HCT116 (cell line): ENCODE data around the gene GPR62. TPM values are rescaled to one million over a fixed set of nuclear protein-coding genes. Genes with fewer than 3 reads are reported as not detected.

Experiments used
- ATAC-seq: fragments of 200-7000 bp; cut with Tn5 transposase; 2 replicates; pipeline ENCODE4 v1.9.1; 2020; ENCODE audit warnings: mild to moderate bottlenecking, moderate library complexity
- BruUV-seq: library from RNA; stranded (reverse); fragments of 400-500 nt; replicated peaks from 2 replicates; lab custom pipeline; 2021; lab: Mats Ljungman, UMichigan
- CTCF ChIA-PET: fragments of 300-600 bp; sonication (Branson Sonifier 250); formaldehyde crosslinking; loops from one replicate; lab custom pipeline; 2021; ENCODE audit warnings: antibody characterized with exemption; lab: Charles Lee
- POLR2A ChIA-PET: fragments of 300-600, 350-600 bp; sonication (Branson Sonifier 250); formaldehyde crosslinking; loops from one replicate; lab custom pipeline; 2021; ENCODE audit warnings: antibody characterized with exemption; lab: Charles Lee
- RAD21 ChIA-PET, 2 experiments: fragments of 300-600 bp; sonication (Branson Sonifier 250); formaldehyde crosslinking; loops; one replicate each; lab custom pipeline; 2023; ENCODE audit warnings: low total read pairs in 2 of 2; ENCODE audit not compliant: uncharacterized antibody in 2 of 2, unreplicated experiment in 2 of 2, low non-redundant PET in 1 of 2; lab: Charles Lee
- DNase-seq: peaks from one replicate; pipeline ENCODE4 v3.0.0-alpha.2; 2010; ENCODE audit warnings: low read depth, low spot score
- H2AFZ ChIP-seq: fragments of 200-600 bp; shearing (Covaris generic), sonication (generic); 2 replicates; pipeline ENCODE4 v1.6.1; 2017; ENCODE audit warnings: low read depth, mixed run types, mixed read lengths, antibody characterized with exemption, low read length; ENCODE audit not compliant: poor library complexity, severe bottlenecking
- H3K27ac ChIP-seq: 2 replicates; pipeline ENCODE4 v1.5.1; 2012; ENCODE audit warnings: low read depth, low read length
- H3K27me3 ChIP-seq: fragments of 200-600 bp; sonication (generic); 2 replicates; pipeline ENCODE4 v1.6.1; 2016; ENCODE audit warnings: mixed run types, low read length, mixed read lengths; ENCODE audit not compliant: insufficient read depth
- H3K36me3 ChIP-seq, 2 experiments: fragments of 200-500 bp in 1 of 2; fragments of 200-600 bp in 1 of 2; sonication (Bioruptor generic) in 1 of 2; sonication (generic) in 1 of 2; 2 replicates each; pipeline versions ENCODE4 v1.5.1 to v1.6.1; 2014 to 2016; ENCODE audit warnings: low read length in 2 of 2, inconsistent platforms in 1 of 2, mixed read lengths in 1 of 2, mixed run types in 1 of 2; ENCODE audit not compliant: insufficient read depth in 2 of 2, control insufficient read depth in 1 of 2
- H3K4me1 ChIP-seq, 2 experiments: fragments of 200-600 bp in 1 of 2; sonication (generic) in 1 of 2; 2 replicates each; pipeline versions ENCODE4 v1.5.1 to v1.6.1; 2012 to 2017; ENCODE audit warnings: low read length in 2 of 2, inconsistent platforms in 1 of 2, mild to moderate bottlenecking in 1 of 2, mixed read lengths in 1 of 2, mixed run types in 1 of 2, moderate library complexity in 1 of 2; ENCODE audit not compliant: insufficient read depth in 2 of 2, control insufficient read depth in 1 of 2
- H3K4me2 ChIP-seq: fragments of 200-600 bp; sonication (generic); 2 replicates; pipeline ENCODE4 v1.6.1; 2017; ENCODE audit warnings: mixed run types, low read length, mixed read lengths
- H3K4me3 ChIP-seq, 2 experiments: fragments of 200-600 bp in 1 of 2; sonication (generic) in 1 of 2; replicated peaks in 1 of 2; 2 replicates each; pipeline ENCODE4 v1.5.1; 2011 to 2016; ENCODE audit warnings: low read length in 2 of 2, control low read depth in 1 of 2, low read depth in 1 of 2, mild to moderate bottlenecking in 1 of 2, mixed read lengths in 1 of 2, mixed run types in 1 of 2
- H3K79me2 ChIP-seq: fragments of 200-600 bp; sonication (generic); 2 replicates; pipeline ENCODE4 v1.6.1; 2017; ENCODE audit warnings: mild to moderate bottlenecking, mixed run types, low read length, moderate library complexity, mixed read lengths; ENCODE audit not compliant: insufficient read depth
- H3K9ac ChIP-seq: fragments of 200-600 bp; sonication (generic); 2 replicates; pipeline ENCODE4 v1.6.1; 2016; ENCODE audit warnings: low read length, mixed read lengths
- H3K9me2 ChIP-seq: fragments of 200-600 bp; sonication (generic), shearing (Covaris generic); 2 replicates; pipeline ENCODE4 v1.6.1; 2017; ENCODE audit warnings: mixed run types, mild to moderate bottlenecking, moderate library complexity; ENCODE audit not compliant: insufficient read depth
- H3K9me3 ChIP-seq, 2 experiments: fragments of 200-500 bp in 1 of 2; fragments of 200-600 bp in 1 of 2; sonication (Bioruptor generic) in 1 of 2; sonication (generic) in 1 of 2; 2 replicates each; pipeline ENCODE4 v1.6.1; 2014 to 2017; ENCODE audit warnings: low read length in 2 of 2, mixed read lengths in 2 of 2, inconsistent platforms in 1 of 2, low read depth in 1 of 2, mild to moderate bottlenecking in 1 of 2, mixed run types in 1 of 2, moderate library complexity in 1 of 2; ENCODE audit not compliant: control insufficient read depth in 1 of 2, insufficient read depth in 1 of 2
- H4K20me1 ChIP-seq: fragments of 200-600 bp; sonication (generic), shearing (Covaris generic); 2 replicates; pipeline ENCODE4 v1.6.1; 2017; ENCODE audit warnings: mixed run types, mild to moderate bottlenecking, moderate library complexity; ENCODE audit not compliant: insufficient read depth
- CBX3 ChIP-seq: IDR thresholded peaks from 2 replicates; pipeline ENCODE4 v1.6.1; 2012; ENCODE audit warnings: low read depth
- CTCF ChIP-seq, 3 experiments: fragments of 200-600 bp in 1 of 3; sonication (generic) in 1 of 3; IDR thresholded peaks in 2 of 3; conservative IDR thresholded peaks in 1 of 3; 2 replicates each; pipeline ENCODE4 v1.5.1; 2012 to 2017; ENCODE audit warnings: low read depth in 2 of 3, low read length in 2 of 3, antibody characterized with exemption in 1 of 3, borderline replicate concordance in 1 of 3, control low read depth in 1 of 3, mild to moderate bottlenecking in 1 of 3, mixed read lengths in 1 of 3, mixed run types in 1 of 3, moderate library complexity in 1 of 3; ENCODE audit not compliant: insufficient read depth in 1 of 3
- EGR1 ChIP-seq: IDR thresholded peaks from 2 replicates; pipeline ENCODE4 v1.6.1; 2012; ENCODE audit warnings: low read depth
- JUND ChIP-seq: IDR thresholded peaks from 2 replicates; pipeline ENCODE4 v1.6.1; 2012
- MAX ChIP-seq: IDR thresholded peaks from 2 replicates; pipeline ENCODE4 v1.6.1; 2012
- POLR2A ChIP-seq: IDR thresholded peaks from 2 replicates; pipeline ENCODE4 v1.7.0; 2011; ENCODE audit warnings: borderline replicate concordance; ENCODE audit not compliant: insufficient read depth, insufficient read length; ENCODE audit errors: extremely low read depth
- POLR2AphosphoS5 ChIP-seq: IDR thresholded peaks from 2 replicates; pipeline ENCODE4 v1.6.1; 2011; ENCODE audit warnings: mild to moderate bottlenecking, low read depth, low read length, moderate library complexity
- REST ChIP-seq: IDR thresholded peaks from 2 replicates; pipeline ENCODE4 v1.6.1; 2012; ENCODE audit warnings: low read depth
- SIN3A ChIP-seq: IDR thresholded peaks from 2 replicates; pipeline ENCODE4 v1.6.1; 2012; ENCODE audit warnings: low read depth
- SP1 ChIP-seq: IDR thresholded peaks from 2 replicates; pipeline ENCODE4 v1.6.1; 2012; ENCODE audit warnings: low read depth
- SRF ChIP-seq: IDR thresholded peaks from 2 replicates; pipeline ENCODE4 v1.6.1; 2012; ENCODE audit warnings: low read depth
- YY1 ChIP-seq: IDR thresholded peaks from 2 replicates; pipeline ENCODE4 v1.6.1; 2011; ENCODE audit warnings: low read length, low read depth, moderate library complexity, mild to moderate bottlenecking; ENCODE audit not compliant: insufficient replicate concordance; ENCODE audit errors: extremely low read depth
- ZBTB33 ChIP-seq: IDR thresholded peaks from 2 replicates; pipeline ENCODE4 v1.6.1; 2011; ENCODE audit warnings: mild to moderate bottlenecking, low read length, moderate library complexity; ENCODE audit not compliant: insufficient replicate concordance; ENCODE audit errors: extremely low read depth
- ZNF274 ChIP-seq: fragments of 200-500 bp; sonication (Bioruptor generic); IDR thresholded peaks from 2 replicates; pipeline ENCODE4 v1.6.1; 2014; ENCODE audit warnings: mild to moderate bottlenecking, low read depth, low read length, inconsistent platforms
- intact Hi-C: fragments of 100-400 bp; cut with micrococcal nuclease; formaldehyde crosslinking; loops from 2 replicates; pipeline ENCODE4 v1.10.0; 2022
- total RNA-seq: library from RNA; stranded (reverse); gene quantifications from one replicate; pipeline ENCODE4 v1.2.1, GENCODE V29; 2021; ENCODE audit not compliant: unreplicated experiment

GPR62 gene
- total RNA-seq, 1 experiment from 2014 or later = not detected

GRCh38 chr3:51962854-51963530, 7.8 kb downstream of the GPR62 start:
- Histone ChIP-seq H3K9me2 (no peaks in the 10 kb centered on the region), H3K4me3 (no peak overlapping the region), H3K4me2 (no peak overlapping the region), H3K4me1 (peaks cover 6 to 14% of the 10 kb centered on the region in 2 experiments), H3K36me3 (0 out of 4 replicates have a peak, but pooled peaks cover 0 to 3% of the 10 kb centered on the region in 2 experiments), H3K79me2 (peaks cover 1% of the 10 kb centered on the region; the same call in 1 of the 2 replicates), H2AFZ (no peak overlapping the region), H3K27me3 (no peaks in the 10 kb centered on the region), H3K9ac (no peak overlapping the region), H4K20me1 (no peaks in the 10 kb centered on the region), H3K9me3 (no peaks in the 10 kb centered on the region), H3K27ac (no peak overlapping the region)
- ChIA-PET CTCF (interaction anchor here (0.7 to 1.6 kb wide), 3 partner anchors 11 to 22 kb away, joined by 3 to 4 read pairs (median 3); partner anchors contain the start of genes ABHD14B and RRP9), POLR2A (interaction anchor here (1.4 kb wide), 1 partner anchor 11 kb away, joined by 6 read pairs; the partner anchor contains the start of gene ABHD14B), RAD21 (no interaction called here)
- intact Hi-C loops = no loop called here
- no TSS peak for BruUV-seq
- TF ChIP-seq YY1 = no peak
- TF ChIP-seq ZBTB33 = no peak
- TF ChIP-seq CTCF (IDR thresholded peaks at IDR 0.05 in 2 of 3, conservative IDR thresholded peaks at IDR 0.05 in 1 of 3; ENCODE audit: borderline replicate concordance in 1 of 3, insufficient read depth in 1 of 3, low read depth in 2 of 3, low read length in 2 of 3) = no peak
- no peak for TF ChIP-seq SIN3A
- no peak for TF ChIP-seq JUND
- TF ChIP-seq ZNF274 = no peak
- no peak for TF ChIP-seq POLR2A
- TF ChIP-seq POLR2AphosphoS5 = no peak
- TF ChIP-seq REST = no peak
- no peak for TF ChIP-seq MAX
- no peak for TF ChIP-seq EGR1
- no peak for TF ChIP-seq CBX3
- no peak for TF ChIP-seq SRF
- TF ChIP-seq SP1 = no peak
- ATAC-seq = no peak
- DNase-seq = no peak
